HepG2 (cell line): ENCODE data around the gene TUT1. TPM values are rescaled to one million over a fixed set of nuclear protein-coding genes. Genes with fewer than 3 reads are reported as not detected.

Experiments used
- ARNT2 ChIP-seq: sonication (generic); formaldehyde crosslinking; IDR thresholded peaks from 2 replicates; pipeline ENCODE4 v1.8.0; 2022; ENCODE audit warnings: mild to moderate bottlenecking, low read depth, missing genetic modification reagents, moderate library complexity
- ARNTL ChIP-seq: sonication (generic); formaldehyde crosslinking; IDR thresholded peaks from 2 replicates; pipeline ENCODE4 v1.4.0; 2020; ENCODE audit warnings: mild to moderate bottlenecking, missing genetic modification reagents
- ATF7-NPFF ChIP-seq: sonication (generic); formaldehyde crosslinking; IDR thresholded peaks from 2 replicates; pipeline ENCODE4 v1.8.1; 2023; ENCODE audit warnings: mild to moderate bottlenecking, low read depth, missing genetic modification reagents, moderate library complexity
- EP300 ChIP-seq, 3 experiments: sonication (generic) in 1 of 3; formaldehyde crosslinking in 1 of 3; IDR thresholded peaks; 2 replicates each; pipeline versions ENCODE4 v1.5.1 to v1.6.1; 2011 to 2020; ENCODE audit warnings: low read depth in 2 of 3, low read length in 2 of 3, borderline replicate concordance in 1 of 3, improper control_type of control experiment in 1 of 3, mild to moderate bottlenecking in 1 of 3, missing genetic modification reagents in 1 of 3, moderate library complexity in 1 of 3
- FOXO1 ChIP-seq: sonication (generic); formaldehyde crosslinking; IDR thresholded peaks from 2 replicates; pipeline ENCODE4 v1.4.0; 2020; ENCODE audit warnings: missing genetic modification reagents
- HBP1 ChIP-seq: IDR thresholded peaks from 2 replicates; pipeline ENCODE4 v1.6.1; 2016; ENCODE audit warnings: low read depth, control low read depth
- PBX3 ChIP-seq: sonication (generic); formaldehyde crosslinking; IDR thresholded peaks from 2 replicates; pipeline ENCODE4 v1.8.1; 2023; ENCODE audit warnings: missing genetic modification reagents, inconsistent platforms, borderline replicate concordance
- SSRP1 ChIP-seq: IDR thresholded peaks from 2 replicates; pipeline ENCODE4 v1.6.1; 2016; ENCODE audit warnings: control low read depth
- ZBTB7A ChIP-seq: sonication (generic); formaldehyde crosslinking; IDR thresholded peaks from 2 replicates; pipeline ENCODE4 v1.8.0; 2022; ENCODE audit warnings: mild to moderate bottlenecking, missing genetic modification reagents
- ZFP36 ChIP-seq: fragments of 150-350 bp; IDR thresholded peaks from 2 replicates; pipeline ENCODE4 v1.6.1; 2018; ENCODE audit warnings: borderline replicate concordance, low read length, low read depth; ENCODE audit not compliant: partially characterized antibody
- ZNF646 ChIP-seq: sonication (generic); formaldehyde crosslinking; IDR thresholded peaks from 2 replicates; pipeline ENCODE4 v1.9.0; 2021; ENCODE audit warnings: mild to moderate bottlenecking, missing genetic modification reagents
- ZNF710 ChIP-seq: sonication (generic); formaldehyde crosslinking; IDR thresholded peaks from 2 replicates; pipeline ENCODE4 v1.5.0; 2020; ENCODE audit warnings: mild to moderate bottlenecking, missing genetic modification reagents, borderline replicate concordance
- ZNF768 ChIP-seq: sonication (generic); formaldehyde crosslinking; IDR thresholded peaks from 2 replicates; pipeline ENCODE4 v1.4.0; 2020; ENCODE audit warnings: missing genetic modification reagents
- ZNF850 ChIP-seq: sonication (generic); formaldehyde crosslinking; conservative IDR thresholded peaks from 2 replicates; pipeline ENCODE4 v1.9.0; 2021; ENCODE audit warnings: mild to moderate bottlenecking, missing genetic modification reagents
- polyA plus RNA-seq, 8 experiments: library from polyadenylated mRNA; depleted of rRNA in 3 of 8; stranded (reverse) in 7 of 8; unstranded in 1 of 8; fragments of >200 nt; fragmentation: Illumina TruSeq in 4 of 8; extraction: Trizol in 4 of 8; gene quantifications; 2 replicates each; pipeline versions ENCODE4 v1.2.1 to v1.2.3, GENCODE V29; 2011 to 2016; ENCODE audit warnings: low read depth in 4 of 8, missing spikeins in 1 of 8, mixed read lengths in 1 of 8; ENCODE audit not compliant: insufficient read depth in 1 of 8
- total RNA-seq, 5 experiments: library from RNA; depleted of rRNA; stranded (reverse); fragments of >200 nt; fragmentation: Illumina TruSeq; extraction: Trizol; gene quantifications; 2 replicates each; pipeline ENCODE4 v1.2.3, GENCODE V29; 2016; ENCODE audit warnings: low read depth in 1 of 5

TUT1 gene
- total and polyA plus RNA-seq, 2 of the 13 experiments (the other 11 are each of a cell fraction or from before 2014, with no cell fraction given): 9.7 to 14.3 TPM

- peak; percentile 27; the same call in 1 of the 2 replicates for TF ChIP-seq ZNF710 (CRISPR knock-in tag)
- 0 out of 2 replicates have a peak, but pooled peaks have one; percentile 25 for TF ChIP-seq ARNT2
- TF ChIP-seq ZNF768: peak; percentile 51
- peak; percentile 44; the same call in 1 of the 2 replicates for TF ChIP-seq PBX3 (CRISPR knock-in tag)
- no peak for TF ChIP-seq ZFP36
- peak; percentile 41; the same call in 1 of the 2 replicates for TF ChIP-seq ZBTB7A (CRISPR knock-in tag)
- TF ChIP-seq ATF7-NPFF: peak; percentile 59; the same call in 1 of the 2 replicates
- TF ChIP-seq ZNF850 (CRISPR knock-in tag): peak; percentile 15; the same call in 1 of the 2 replicates
- TF ChIP-seq EP300 (IDR thresholded peaks at IDR 0.05; ENCODE audit: low read depth in 2 of 2, low read length in 2 of 2): 0 out of 4 replicates have a peak, but pooled peaks of 1 of the 2 experiments have one; percentile 7
- no peak for TF ChIP-seq EP300 (CRISPR knock-in tag; IDR thresholded peaks at IDR 0.05; ENCODE audit: borderline replicate concordance)
- TF ChIP-seq HBP1 (CRISPR knock-in tag): peak; percentile 6; the same call in 1 of the 2 replicates
- TF ChIP-seq ARNTL (CRISPR knock-in tag): 0 out of 2 replicates have a peak, but pooled peaks have one; percentile 5
- 0 out of 2 replicates have a peak, but pooled peaks have one; percentile 5 for TF ChIP-seq ZNF646 (CRISPR knock-in tag)
- TF ChIP-seq SSRP1 (CRISPR knock-in tag): no peak
- peak; percentile 32; the same call in 1 of the 2 replicates for TF ChIP-seq FOXO1 (CRISPR knock-in tag)
These were observed 44.9 kb downstream of the TUT1 start, which contains the start of gene AHNAK (continued) for GRCh38 chr11:62546244-62546928.
